ENCODE measurements around the gene NCAN. TPM values are rescaled to one million over a fixed set of nuclear protein-coding genes. Genes with fewer than 3 reads are reported as not detected.

The NCAN gene
- total RNA-seq, 2 experiments from 2014 or later = not detected

DNA sequence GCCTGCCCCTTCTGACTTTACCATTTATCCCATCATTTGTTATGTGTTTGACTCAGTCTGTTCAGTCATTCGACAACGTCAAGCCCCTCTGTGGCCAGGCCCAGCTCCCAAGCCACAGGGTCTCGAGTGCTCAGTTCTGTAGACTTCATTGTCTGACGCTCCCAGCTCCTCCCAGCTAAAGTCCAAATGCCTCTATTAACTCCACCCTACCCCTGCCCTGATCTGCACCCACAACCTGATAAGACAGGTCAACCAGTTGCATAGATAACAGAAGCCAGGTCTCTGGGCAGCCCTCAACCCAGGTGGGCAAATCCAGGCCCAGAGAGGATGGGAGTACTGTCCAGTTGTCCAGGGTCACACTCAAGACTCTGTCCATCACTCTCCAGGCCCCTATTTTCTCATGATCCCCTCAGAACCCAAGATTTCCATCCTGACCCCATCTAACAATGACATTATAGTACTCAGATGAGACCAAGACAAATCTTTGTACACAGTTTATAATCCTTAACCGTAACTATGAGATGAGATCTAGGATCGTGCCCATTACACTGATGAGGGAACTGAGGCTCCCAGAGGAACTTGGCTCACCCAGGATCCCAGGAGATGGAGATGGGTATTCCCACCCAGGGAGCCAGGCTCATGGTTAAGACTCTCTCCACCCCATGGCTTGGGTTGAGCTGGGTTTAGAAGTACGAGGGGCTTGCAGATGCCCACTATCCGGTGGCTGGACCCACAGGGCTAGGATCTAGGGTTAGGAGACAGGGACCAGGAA lies 60.3 kb downstream of the NCAN start:
- Mint-ChIP-seq H3K27me3 (peaks cover 23% of the 10 kb centered on the region), H3K36me3 (peaks cover 10% of the 10 kb centered on the region), H3K9me3 (no peaks in the 10 kb centered on the region), H3K27ac (no peak overlapping the region), H3K4me1 (peaks cover 4% of the 10 kb centered on the region), H3K4me3 (no peak overlapping the region)
- no peak for DNase-seq

DNA sequence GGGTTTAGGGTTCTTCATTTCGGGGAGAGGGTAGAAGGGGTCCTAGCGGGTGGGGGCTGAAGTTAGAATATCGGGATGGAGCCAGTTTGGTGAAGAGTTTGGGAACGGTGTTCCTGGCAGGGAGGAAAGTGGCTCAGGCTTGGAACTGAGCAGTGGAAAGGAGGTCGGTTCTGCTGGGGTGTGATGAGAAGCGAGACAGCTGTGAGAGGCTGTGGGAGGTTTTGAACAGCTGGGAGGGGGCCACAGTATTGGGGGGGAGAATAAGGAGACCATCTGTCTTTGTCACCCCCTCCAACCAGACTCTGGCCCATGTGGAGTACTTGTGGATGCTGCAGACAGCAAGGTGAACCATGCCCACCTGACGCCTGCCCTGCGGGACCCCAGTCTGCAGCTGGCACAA lies 62.4 kb downstream of the NCAN start:
- peaks cover 4% of the 10 kb centered on the region for H3K4me1 Mint-ChIP-seq
- no peak for DNase-seq
- H3K36me3 Mint-ChIP-seq = peaks cover 18% of the 10 kb centered on the region
- H3K27ac Mint-ChIP-seq = no peak overlapping the region
- H3K9me3 Mint-ChIP-seq = no peaks in the 10 kb centered on the region
- no peak overlapping the region for H3K4me3 Mint-ChIP-seq
- H3K27me3 Mint-ChIP-seq = peaks cover 23% of the 10 kb centered on the region

DNA sequence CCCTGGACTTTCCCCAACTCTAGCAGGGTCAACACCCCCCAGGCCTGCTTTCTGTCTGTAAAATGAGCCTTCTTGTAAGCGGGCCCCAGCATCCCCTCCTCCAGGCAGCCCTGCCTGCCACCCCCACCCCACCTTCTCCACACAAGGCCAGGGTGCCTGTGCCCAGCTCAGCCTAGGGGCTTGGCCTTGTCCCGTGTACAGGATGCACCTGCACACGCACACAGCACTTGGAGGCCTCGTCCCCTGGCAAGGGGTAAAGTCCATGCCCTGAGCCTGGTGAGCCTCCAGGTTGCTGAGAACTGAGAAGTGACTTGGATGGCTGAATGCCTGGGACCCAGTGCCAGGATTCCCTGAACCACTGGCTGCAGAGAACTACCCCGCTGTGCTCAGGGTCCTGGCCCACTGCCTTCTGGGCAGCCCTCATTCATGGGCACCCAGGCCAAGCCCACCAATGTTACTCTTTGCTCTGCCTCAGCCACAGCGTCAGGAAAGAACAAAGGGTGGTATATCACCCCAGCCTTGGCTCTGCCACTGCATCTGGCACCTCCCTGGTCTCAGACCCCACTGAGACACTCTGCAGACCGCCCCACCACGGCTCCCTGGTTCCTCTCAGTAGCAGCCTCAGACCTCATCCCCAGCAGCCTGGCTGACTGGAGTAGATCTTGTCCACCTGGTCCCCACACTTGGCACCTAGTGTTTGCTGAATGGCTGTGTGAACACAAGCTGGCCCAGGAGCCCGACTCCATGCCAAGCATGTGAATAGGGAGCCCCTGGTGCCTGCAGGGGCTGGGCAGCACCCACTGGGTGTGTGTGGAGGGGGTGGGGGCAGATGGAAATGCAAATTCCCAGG lies 63.2 kb downstream of the NCAN start:
- no peak for DNase-seq
- H3K27ac Mint-ChIP-seq = no peak overlapping the region
- peaks cover 23% of the 10 kb centered on the region for H3K27me3 Mint-ChIP-seq
- no peaks in the 10 kb centered on the region for H3K9me3 Mint-ChIP-seq
- H3K4me3 Mint-ChIP-seq = no peak overlapping the region
- peaks cover 4% of the 10 kb centered on the region for H3K4me1 Mint-ChIP-seq
- H3K36me3 Mint-ChIP-seq = peaks cover 18% of the 10 kb centered on the region

DNA sequence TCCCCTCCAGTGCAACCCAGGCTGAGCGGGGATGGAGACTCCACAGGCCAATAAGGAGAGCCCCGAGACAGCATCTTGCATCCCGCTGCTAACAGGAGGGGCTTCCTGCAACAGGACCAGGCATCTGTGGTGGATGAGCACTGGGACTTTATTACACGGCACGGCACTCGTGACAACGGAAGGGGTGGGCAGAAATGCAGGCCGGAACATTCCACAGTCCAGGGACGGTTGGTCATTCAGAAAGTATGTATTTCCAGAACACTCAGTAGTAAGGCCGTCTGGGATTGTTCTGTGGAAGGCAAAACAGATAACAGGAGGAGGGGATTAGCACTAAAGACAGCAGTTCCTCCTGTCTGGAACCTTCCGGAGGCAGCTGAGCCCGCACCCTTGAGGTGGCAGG lies 64.6 kb downstream of the NCAN start:
- H3K4me1 Mint-ChIP-seq = peaks cover 4% of the 10 kb centered on the region
- H3K27me3 Mint-ChIP-seq = peaks cover 23% of the 10 kb centered on the region
- H3K9me3 Mint-ChIP-seq = no peaks in the 10 kb centered on the region
- H3K27ac Mint-ChIP-seq = no peak overlapping the region
- peaks cover 20% of the 10 kb centered on the region for H3K36me3 Mint-ChIP-seq
- DNase-seq = no peak
- H3K4me3 Mint-ChIP-seq = no peak overlapping the region

DNA sequence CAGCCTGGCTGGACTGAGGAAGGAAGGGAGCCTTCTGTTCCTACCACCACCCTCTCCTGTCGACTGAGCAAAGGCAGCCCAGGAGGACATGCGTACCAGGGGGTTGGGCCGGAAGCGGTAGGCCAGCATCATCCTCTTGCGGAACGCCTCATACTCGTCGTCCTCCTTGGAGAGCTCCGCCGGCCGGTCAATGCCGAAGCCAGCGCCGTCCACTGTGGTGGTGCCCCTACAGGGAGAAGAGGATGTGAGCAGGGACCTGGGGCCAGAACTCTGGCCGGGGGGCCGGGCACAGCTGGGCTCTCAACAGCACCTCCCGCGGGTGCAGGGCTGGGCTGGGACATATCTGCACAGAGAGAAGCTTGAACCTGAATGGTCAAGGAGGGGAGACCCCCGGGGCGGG lies 65.1 kb downstream of the NCAN start:
- Mint-ChIP-seq H3K9me3 (no peaks in the 10 kb centered on the region), H3K27ac (no peak overlapping the region), H3K36me3 (peaks cover 22% of the 10 kb centered on the region), H3K4me3 (no peak overlapping the region), H3K27me3 (peaks cover 21% of the 10 kb centered on the region), H3K4me1 (peaks cover 4% of the 10 kb centered on the region)
- DNase-seq = no peak

DNA sequence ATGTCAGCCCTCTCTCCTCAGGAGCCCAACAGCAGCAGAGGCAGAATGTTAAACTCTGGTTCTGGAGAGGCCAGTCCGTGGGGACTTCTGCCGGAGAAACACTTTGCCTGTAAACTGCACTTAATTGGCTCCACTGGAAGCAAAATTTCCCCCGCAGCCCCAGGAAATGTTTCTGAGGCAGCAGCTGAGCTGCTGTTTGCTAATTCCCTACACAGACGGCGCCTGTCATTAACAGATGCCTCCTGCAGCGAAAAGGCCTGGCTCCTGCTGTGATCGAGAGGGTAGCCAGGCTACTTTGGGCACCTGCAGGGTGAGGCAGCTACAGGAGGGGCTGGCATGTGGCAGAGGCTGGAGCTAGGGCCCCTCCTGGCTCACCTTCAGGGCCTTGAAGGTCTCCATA lies 66.6 kb downstream of the NCAN start:
- Mint-ChIP-seq H3K27ac (no peak overlapping the region), H3K4me3 (no peak overlapping the region), H3K36me3 (peaks cover 23% of the 10 kb centered on the region), H3K4me1 (peaks cover 3% of the 10 kb centered on the region), H3K9me3 (no peaks in the 10 kb centered on the region), H3K27me3 (peaks cover 12% of the 10 kb centered on the region)
- no peak for DNase-seq

DNA sequence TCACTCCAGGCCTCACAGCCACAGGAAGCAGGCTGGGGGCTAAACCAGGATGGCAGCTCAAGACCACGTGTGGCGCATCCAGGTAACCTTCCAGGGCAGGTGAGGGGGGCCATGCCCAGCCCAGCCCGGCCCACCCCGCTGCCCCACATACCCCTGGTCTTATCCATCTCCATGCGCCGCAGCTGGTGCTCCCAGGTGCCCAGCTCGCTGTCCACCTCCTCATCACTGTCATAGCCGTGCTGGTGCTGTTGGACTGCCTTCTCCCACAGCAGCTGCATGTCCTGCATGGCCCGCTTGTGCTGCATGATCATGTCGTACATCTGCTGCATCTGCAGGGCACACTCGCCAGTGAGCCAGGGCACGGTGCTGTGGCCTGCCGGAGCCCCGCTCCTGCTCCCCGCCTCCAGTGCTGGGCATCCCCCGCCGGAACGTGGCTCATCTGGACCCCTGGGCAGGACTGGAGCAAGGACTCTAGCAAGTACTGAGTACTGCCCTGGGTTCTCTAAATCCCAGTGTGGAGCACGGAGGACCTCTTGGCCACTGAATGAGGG lies 67.4 kb downstream of the NCAN start:
- Mint-ChIP-seq H3K27ac (no peak overlapping the region), H3K4me1 (no peaks in the 10 kb centered on the region), H3K9me3 (no peaks in the 10 kb centered on the region), H3K36me3 (peaks cover 31% of the 10 kb centered on the region), H3K27me3 (peaks cover 3% of the 10 kb centered on the region), H3K4me3 (no peak overlapping the region)
- DNase-seq = no peak

DNA sequence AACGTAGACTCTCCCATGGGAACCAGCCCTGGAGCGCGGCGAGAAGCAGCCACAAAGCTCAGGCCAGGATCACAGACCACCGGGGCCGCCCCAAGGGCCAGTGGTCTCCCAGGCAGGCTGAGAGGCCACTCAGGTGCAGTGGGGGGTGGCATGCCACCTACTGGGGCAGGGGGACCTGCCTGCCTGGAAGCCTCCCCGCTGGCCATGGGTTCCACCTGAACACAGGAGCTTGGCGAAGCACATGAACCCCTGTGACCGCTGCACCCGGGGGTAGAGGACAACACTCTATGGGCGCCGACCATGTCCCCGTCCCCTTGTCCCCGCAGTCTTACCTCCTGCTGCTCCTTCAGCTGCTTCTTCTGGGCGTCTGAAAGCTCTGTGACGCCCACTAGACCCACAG lies 68.1 kb downstream of the NCAN start:
- Mint-ChIP-seq H3K9me3 (no peaks in the 10 kb centered on the region), H3K4me1 (no peaks in the 10 kb centered on the region), H3K36me3 (peaks cover 37% of the 10 kb centered on the region), H3K4me3 (no peak overlapping the region), H3K27me3 (no peaks in the 10 kb centered on the region), H3K27ac (no peak overlapping the region)
- DNase-seq = no peak

DNA sequence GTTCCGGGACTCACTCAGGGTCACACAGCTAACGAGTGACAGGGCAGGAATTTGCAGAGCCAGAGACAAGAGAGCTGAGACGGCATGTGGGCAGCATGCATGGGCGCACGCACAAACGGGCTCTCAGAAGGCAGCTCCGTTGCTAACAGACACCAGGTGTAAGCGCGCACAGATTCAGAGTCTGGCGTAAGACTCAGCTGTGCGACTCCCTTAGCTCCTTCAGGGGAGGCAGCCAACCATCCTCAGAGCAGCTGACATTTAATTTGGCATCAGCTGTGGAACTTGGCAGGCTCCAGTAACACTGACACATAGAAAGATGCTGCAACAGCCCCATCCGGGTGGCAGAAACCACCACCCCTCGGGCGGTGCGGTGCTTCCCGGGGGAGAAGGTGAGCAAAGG lies 68.8 kb downstream of the NCAN start:
- Mint-ChIP-seq H3K4me3 (no peak overlapping the region), H3K27ac (no peak overlapping the region), H3K9me3 (no peaks in the 10 kb centered on the region), H3K36me3 (peaks cover 39% of the 10 kb centered on the region), H3K27me3 (no peaks in the 10 kb centered on the region), H3K4me1 (no peaks in the 10 kb centered on the region)
- DNase-seq = no peak

DNA sequence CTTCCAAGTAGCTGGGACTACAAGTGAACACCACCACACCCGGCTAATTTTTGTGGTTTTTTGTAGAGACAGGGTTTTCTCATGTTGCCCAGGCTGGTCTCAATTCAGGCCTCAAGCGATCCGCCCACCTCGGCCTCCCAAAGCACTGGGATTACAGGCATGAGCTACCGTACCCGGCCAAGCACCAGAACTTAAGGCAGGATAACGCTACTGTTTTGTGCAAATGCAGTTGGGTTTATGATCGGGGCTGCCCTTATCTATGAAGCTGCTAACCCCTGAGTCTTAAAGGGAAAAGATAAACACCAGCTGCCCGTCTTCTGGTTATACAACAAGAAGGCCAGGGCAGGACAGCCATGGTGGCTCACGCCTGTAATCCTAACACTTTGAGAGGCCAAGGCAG lies 73.9 kb downstream of the NCAN start:
- no peak for DNase-seq

DNA sequence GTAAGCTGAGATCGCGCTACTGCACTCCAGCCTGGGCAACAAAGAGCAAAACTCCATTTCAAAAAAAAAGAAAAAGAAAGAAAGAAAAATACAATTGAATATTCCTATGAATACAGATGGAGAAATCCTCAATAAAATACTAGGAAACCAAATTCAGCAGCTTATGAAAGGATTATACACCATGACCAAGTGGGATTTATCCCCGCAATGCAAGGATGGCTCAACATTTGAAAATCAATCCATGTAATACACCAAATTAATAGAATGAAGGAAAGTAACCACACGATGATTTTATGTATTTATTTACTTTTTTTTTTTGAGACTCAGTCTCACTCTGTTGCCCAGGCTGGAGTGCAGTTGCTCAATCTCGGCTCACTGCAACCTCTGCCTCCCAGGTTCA lies 80.8 kb downstream of the NCAN start:
- H3K27me3 Mint-ChIP-seq = no peaks in the 10 kb centered on the region
- H3K36me3 Mint-ChIP-seq = peaks cover 54% of the 10 kb centered on the region
- DNase-seq = no peak
- peaks cover 1% of the 10 kb centered on the region for H3K9me3 Mint-ChIP-seq
- no peak overlapping the region for H3K27ac Mint-ChIP-seq
- no peaks in the 10 kb centered on the region for H3K4me1 Mint-ChIP-seq
- no peak overlapping the region for H3K4me3 Mint-ChIP-seq

More for the DNA sequence above, 73.9 kb downstream of the NCAN start:
- Mint-ChIP-seq H3K27ac (no peak overlapping the region), H3K36me3 (peaks cover 33% of the 10 kb centered on the region), H3K27me3 (no peaks in the 10 kb centered on the region), H3K4me1 (no peaks in the 10 kb centered on the region), H3K9me3 (no peaks in the 10 kb centered on the region), H3K4me3 (no peak overlapping the region)

DNA sequence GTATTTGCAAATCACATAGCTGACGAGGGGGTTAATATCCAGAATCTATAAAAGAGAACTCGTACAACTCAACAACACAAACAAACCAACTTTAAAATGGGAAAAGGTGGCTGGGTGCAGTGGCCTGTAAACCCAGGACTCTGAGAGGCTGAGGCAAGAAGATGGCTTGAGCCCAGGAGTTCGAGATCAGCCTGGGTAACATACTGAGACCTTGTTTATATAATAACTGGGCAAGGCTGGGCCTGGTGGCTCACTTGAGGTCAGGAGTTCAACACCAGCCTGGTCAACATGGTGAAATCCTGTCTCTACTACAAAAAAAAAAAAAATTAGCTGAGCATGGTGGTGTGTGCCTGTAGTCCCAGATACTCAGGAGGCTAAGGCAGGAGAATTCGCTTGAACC lies 83.2 kb downstream of the NCAN start:
- Mint-ChIP-seq H3K4me1 (no peaks in the 10 kb centered on the region), H3K4me3 (no peak overlapping the region), H3K36me3 (peaks cover 49% of the 10 kb centered on the region), H3K9me3 (peaks cover 1% of the 10 kb centered on the region), H3K27me3 (no peaks in the 10 kb centered on the region), H3K27ac (no peak overlapping the region)
- no peak for DNase-seq

DNA sequence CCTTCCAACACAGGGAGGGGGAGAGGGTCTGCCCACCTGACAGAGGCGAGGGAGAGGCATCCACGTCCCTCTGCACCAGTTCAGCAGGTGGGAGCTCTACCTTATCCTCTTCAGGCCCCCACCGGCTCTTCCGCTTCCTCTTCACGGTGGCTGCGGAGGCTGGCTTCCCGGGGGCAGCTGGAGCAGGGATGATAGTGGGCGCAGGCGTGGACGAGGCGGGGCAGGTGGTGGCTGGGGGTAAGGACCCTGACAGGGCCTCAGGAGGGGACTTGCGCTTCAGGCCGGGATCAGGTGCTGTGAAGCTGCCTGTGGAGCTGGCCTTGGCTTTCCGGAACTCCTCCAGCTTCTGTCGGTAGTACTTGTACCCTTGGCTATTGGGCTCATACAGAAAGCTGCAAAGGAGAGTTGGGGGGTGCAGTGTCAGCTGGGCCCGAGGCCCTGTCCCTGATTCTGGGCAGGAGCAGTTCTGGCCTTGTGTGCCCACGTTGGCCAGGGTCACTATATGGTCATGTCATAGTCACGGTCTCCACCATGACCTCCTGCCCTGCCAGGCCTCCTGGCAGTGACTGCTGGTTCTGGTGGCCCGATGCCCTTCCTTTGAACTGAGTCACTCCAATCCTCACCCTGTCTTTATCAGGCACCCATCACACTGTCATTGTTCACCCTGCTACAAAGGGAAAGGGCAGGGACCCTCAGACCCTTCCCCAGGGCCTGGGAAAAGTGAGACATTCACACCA lies 85.4 kb downstream of the NCAN start:
- H3K27me3 Mint-ChIP-seq = no peaks in the 10 kb centered on the region

DNA sequence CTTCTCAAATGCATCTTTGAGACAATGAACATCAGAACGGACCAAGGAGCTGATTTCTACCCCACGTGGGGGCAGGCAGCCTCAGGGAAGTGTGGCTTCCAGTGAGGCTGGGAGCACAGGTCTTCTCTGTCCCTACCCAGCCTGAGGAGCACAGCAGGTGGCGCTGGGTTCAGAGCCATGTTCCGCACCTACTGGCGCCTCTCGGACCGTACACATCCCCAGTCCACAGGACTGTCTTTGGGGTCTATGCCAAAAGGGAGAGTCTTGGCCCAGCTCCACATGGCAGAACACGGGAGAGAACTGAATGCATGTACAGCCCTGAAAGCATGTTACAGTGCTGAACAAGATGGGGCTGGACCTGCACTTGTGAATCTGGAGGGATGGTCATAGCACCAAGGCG lies 86.0 kb downstream of the NCAN start:
- no peaks in the 10 kb centered on the region for H3K27me3 Mint-ChIP-seq
- no peak overlapping the region for H3K27ac Mint-ChIP-seq
- no peak overlapping the region for H3K4me3 Mint-ChIP-seq
- no peaks in the 10 kb centered on the region for H3K9me3 Mint-ChIP-seq
- DNase-seq = no peak
- H3K36me3 Mint-ChIP-seq = peaks cover 33% of the 10 kb centered on the region
- no peaks in the 10 kb centered on the region for H3K4me1 Mint-ChIP-seq

More for the DNA sequence above, 85.4 kb downstream of the NCAN start:
- Mint-ChIP-seq H3K4me1 (no peaks in the 10 kb centered on the region), H3K9me3 (peaks cover 1% of the 10 kb centered on the region), H3K27ac (no peak overlapping the region), H3K4me3 (no peak overlapping the region), H3K36me3 (peaks cover 39% of the 10 kb centered on the region)
- DNase-seq = no peak

DNA sequence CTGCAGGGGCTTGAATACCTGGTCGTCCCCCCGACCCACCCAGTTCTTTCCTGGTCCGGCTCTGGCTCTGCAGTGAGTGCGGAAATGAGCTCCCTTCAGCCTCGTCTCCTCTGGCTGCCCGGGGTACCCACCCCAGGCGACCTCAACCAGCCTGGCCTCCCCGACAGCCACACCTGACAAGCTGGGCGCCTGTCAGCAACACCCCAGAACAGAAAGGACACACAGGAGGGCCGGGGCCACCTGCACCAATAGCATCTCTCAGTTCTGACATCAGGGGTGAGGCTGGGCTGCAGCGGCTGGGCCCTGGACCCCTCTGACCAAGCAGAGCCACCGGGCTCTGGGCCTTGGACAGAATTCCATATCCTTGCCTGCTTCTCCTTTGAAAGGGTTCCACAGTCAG lies 88.9 kb downstream of the NCAN start:
- no peak for DNase-seq
- peaks cover 10% of the 10 kb centered on the region for H3K36me3 Mint-ChIP-seq
- H3K27me3 Mint-ChIP-seq = no peaks in the 10 kb centered on the region
- no peaks in the 10 kb centered on the region for H3K9me3 Mint-ChIP-seq
- no peak overlapping the region for H3K4me3 Mint-ChIP-seq
- H3K27ac Mint-ChIP-seq = no peak overlapping the region
- H3K4me1 Mint-ChIP-seq = no peaks in the 10 kb centered on the region

Data from activated naive CD8-positive, alpha-beta T cell treated with anti-CD3 and anti-CD28 coated beads for 36 hours (primary cell).